Measurements from ENCODE around the gene LHFPL3. TPM values are rescaled to one million over a fixed set of nuclear protein-coding genes. Genes with fewer than 3 reads are reported as not detected.

Gene LHFPL3
- total RNA-seq, 1 experiment from 2014 or later = not detected

- no peaks in the 10 kb centered on the region for H3K9me3 ChIP-seq (ENCODE audit: insufficient read depth, low read depth)
- H2AFZ ChIP-seq = no peak overlapping the region
- intact Hi-C loops (cut with micrococcal nuclease; ENCODE audit: unreplicated experiment) = no loop called here
- no peaks in the 10 kb centered on the region for H3K36me3 ChIP-seq (ENCODE audit: low read depth)
- H3F3A ChIP-seq (ENCODE audit: insufficient read depth, low read depth) = no peaks in the 10 kb centered on the region
- DNase-seq = no peak
- no peak for TF ChIP-seq CTCF (conservative IDR thresholded peaks at IDR 0.05)
- no peaks in the 10 kb centered on the region for H3K4me1 ChIP-seq (replicated peaks; ENCODE audit: insufficient read depth)
- H3K4me2 ChIP-seq = no peak overlapping the region
- ChIA-PET CTCF (no interaction called here), POLR2A (ENCODE audit: unreplicated experiment) (no interaction called here)
- no TSS peak for BruUV-seq (replicated peaks)
- no peak overlapping the region for H3K27ac ChIP-seq
- H3K4me3 ChIP-seq = no peak overlapping the region
- H3K79me2 ChIP-seq (ENCODE audit: low read depth) = no peaks in the 10 kb centered on the region
- no peaks in the 10 kb centered on the region for H3K9me2 ChIP-seq (ENCODE audit: insufficient read depth)
- peaks cover 20% of the 10 kb centered on the region; the same call in 1 of the 2 replicates for H3K27me3 ChIP-seq (ENCODE audit: insufficient read depth, low read depth)
- no peaks in the 10 kb centered on the region for H4K20me1 ChIP-seq (ENCODE audit: insufficient read depth)
These were observed 486 bp upstream of the LHFPL3 start for GRCh38 chr7:104327938-104328295.

- DNase-seq = no peak
- Histone ChIP-seq H3K4me1 (replicated peaks; ENCODE audit: insufficient read depth) (no peaks in the 10 kb centered on the region), H3K4me2 (no peak overlapping the region), H3F3A (ENCODE audit: insufficient read depth, low read depth) (no peaks in the 10 kb centered on the region), H3K79me2 (ENCODE audit: low read depth) (no peaks in the 10 kb centered on the region), H3K9me3 (ENCODE audit: insufficient read depth, low read depth) (no peaks in the 10 kb centered on the region), H2AFZ (no peak overlapping the region), H4K20me1 (ENCODE audit: insufficient read depth) (no peaks in the 10 kb centered on the region), H3K36me3 (ENCODE audit: low read depth) (no peaks in the 10 kb centered on the region), H3K4me3 (no peak overlapping the region), H3K27ac (no peak overlapping the region), H3K27me3 (ENCODE audit: insufficient read depth, low read depth) (peaks cover 20% of the 10 kb centered on the region; the same call in 1 of the 2 replicates), H3K9me2 (ENCODE audit: insufficient read depth) (no peaks in the 10 kb centered on the region)
- ChIA-PET CTCF (no interaction called here), POLR2A (ENCODE audit: unreplicated experiment) (no interaction called here)
- no TSS peak for BruUV-seq (replicated peaks)
- intact Hi-C loops (cut with micrococcal nuclease; ENCODE audit: unreplicated experiment) = no loop called here
- TF ChIP-seq CTCF (conservative IDR thresholded peaks at IDR 0.05) (no peak), EZH2 (IDR thresholded peaks at IDR 0.05; ENCODE audit: low read depth) (no peak)
These were observed 795 bp downstream of the LHFPL3 start for GRCh38 chr7:104328970-104329825.

GRCh38 chr7:104341546-104341945 lies 13.1 kb downstream of the LHFPL3 start:
- intact Hi-C loops (cut with micrococcal nuclease; ENCODE audit: unreplicated experiment) = loop anchor here (5.0 kb wide), 1 partner anchor 506 kb away; no protein-coding TSS in a partner anchor

More at GRCh38 chr7:104341546-104341945, 13.1 kb downstream of the LHFPL3 start:
- Histone ChIP-seq H2AFZ (no peak overlapping the region), H3K79me2 (ENCODE audit: low read depth) (no peaks in the 10 kb centered on the region), H3K36me3 (ENCODE audit: low read depth) (no peaks in the 10 kb centered on the region), H3K9me3 (ENCODE audit: insufficient read depth, low read depth) (no peaks in the 10 kb centered on the region), H3K4me3 (no peak overlapping the region), H3K4me1 (replicated peaks; ENCODE audit: insufficient read depth) (no peaks in the 10 kb centered on the region), H3F3A (ENCODE audit: insufficient read depth, low read depth) (no peaks in the 10 kb centered on the region), H3K4me2 (no peak overlapping the region), H3K27me3 (ENCODE audit: insufficient read depth, low read depth) (no peaks in the 10 kb centered on the region; the same call in 1 of the 2 replicates), H3K27ac (no peak overlapping the region), H4K20me1 (ENCODE audit: insufficient read depth) (no peaks in the 10 kb centered on the region), H3K9me2 (ENCODE audit: insufficient read depth) (no peaks in the 10 kb centered on the region)
- BruUV-seq (replicated peaks) = no TSS peak
- TF ChIP-seq CTCF (conservative IDR thresholded peaks at IDR 0.05) = no peak
- TF ChIP-seq EZH2 (IDR thresholded peaks at IDR 0.05; ENCODE audit: low read depth) = no peak
- POLR2A ChIA-PET (ENCODE audit: unreplicated experiment) = no interaction called here
- DNase-seq = no peak
- CTCF ChIA-PET = no interaction called here
